NT2/D1 (cell line): Measurements from ENCODE around the gene PLAC9.
"Not testable (repeated sequence)": the region's sequence is repeated elsewhere in the genome, so short reads cannot be mapped to it uniquely, and the experiment has no call there.

ENCODE experiments used
- DNase-seq: peaks from one replicate; pipeline ENCODE4 v3.0.0-alpha.2; 2011; ENCODE audit warnings: low read depth, low spot score
- H3K27me3 ChIP-seq: 2 replicates; pipeline ENCODE4 v1.6.0; 2011; ENCODE audit warnings: mild to moderate bottlenecking; ENCODE audit not compliant: insufficient read length, insufficient read depth
- H3K36me3 ChIP-seq: 2 replicates; pipeline ENCODE4 v1.6.1; 2011; ENCODE audit warnings: mild to moderate bottlenecking, low read length, mixed read lengths; ENCODE audit not compliant: insufficient read depth, insufficient read length
- H3K4me1 ChIP-seq: 2 replicates; pipeline ENCODE4 v1.5.1; 2011; ENCODE audit not compliant: insufficient read depth, insufficient read length
- H3K4me3 ChIP-seq: 2 replicates; pipeline ENCODE4 v1.5.1; 2011; ENCODE audit warnings: low read depth; ENCODE audit not compliant: insufficient read length
- H3K9ac ChIP-seq: 2 replicates; pipeline ENCODE4 v1.6.0; 2011; ENCODE audit warnings: low read depth; ENCODE audit not compliant: insufficient read length
- H3K9me3 ChIP-seq: 2 replicates; pipeline ENCODE4 v1.5.1; 2011; ENCODE audit warnings: mild to moderate bottlenecking, low read length; ENCODE audit not compliant: insufficient read depth
- SUZ12 ChIP-seq: IDR thresholded peaks from 2 replicates; pipeline ENCODE4 v1.6.1; 2011; ENCODE audit not compliant: insufficient read length, insufficient read depth; ENCODE audit errors: extremely low read depth
- YY1 ChIP-seq: IDR thresholded peaks from 2 replicates; pipeline ENCODE4 v1.6.1; 2011; ENCODE audit not compliant: insufficient read length, insufficient read depth
- ZNF274 ChIP-seq: IDR thresholded peaks from 2 replicates; pipeline ENCODE4 v1.6.1; 2011; ENCODE audit warnings: mild to moderate bottlenecking, low read depth, low read length

The PLAC9 gene

GRCh38 chr10:80141696-80142460 lies 9.3 kb downstream of the PLAC9 start:
- Histone ChIP-seq H3K27me3 (no peaks in the 10 kb centered on the region), H3K9ac (no peak overlapping the region), H3K9me3 (no peaks in the 10 kb centered on the region), H3K4me1 (peaks cover 2% of the 10 kb centered on the region), H3K4me3 (no peak overlapping the region), H3K36me3 (no peaks in the 10 kb centered on the region)
- TF ChIP-seq YY1 (no peak), ZNF274 (no peak)
- DNase-seq: no peak

DNA sequence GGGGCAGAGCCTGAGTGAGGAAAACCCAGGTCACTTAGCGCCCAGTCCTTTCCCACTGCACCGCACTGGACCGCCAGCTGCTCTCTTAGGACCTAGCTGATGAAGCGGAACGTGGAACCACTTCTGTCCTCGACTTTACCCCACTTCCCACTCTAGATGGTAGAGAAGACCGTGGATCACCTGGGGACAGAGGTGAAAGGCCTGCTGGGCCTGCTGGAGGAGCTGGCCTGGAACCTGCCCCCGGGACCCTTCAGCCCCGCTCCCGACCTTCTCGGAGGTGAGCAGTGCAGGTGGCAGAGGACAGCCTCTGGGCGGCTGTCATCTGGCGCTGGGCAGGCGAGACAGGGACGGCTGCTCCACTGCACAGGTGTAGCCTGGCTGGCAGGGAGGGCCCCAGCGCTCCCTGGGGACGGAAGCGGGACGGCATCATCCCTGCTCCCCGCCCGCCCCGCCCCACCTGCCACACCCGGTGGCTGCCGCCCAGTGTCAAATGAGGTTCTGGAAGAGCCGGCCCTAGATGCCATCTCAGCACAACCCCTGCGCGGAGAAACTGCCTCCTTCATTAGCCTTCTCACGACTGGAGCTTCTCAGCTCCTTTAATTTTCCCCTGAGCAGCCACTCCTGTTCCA lies 11.7 kb downstream of the PLAC9 start:
- Histone ChIP-seq H3K27me3 (no peaks in the 10 kb centered on the region), H3K9me3 (no peaks in the 10 kb centered on the region), H3K9ac (no peak overlapping the region), H3K36me3 (no peaks in the 10 kb centered on the region), H3K4me1 (peaks cover 2% of the 10 kb centered on the region), H3K4me3 (no peak overlapping the region)
- no peak for TF ChIP-seq ZNF274
- TF ChIP-seq SUZ12: no peak
- TF ChIP-seq YY1: no peak
- DNase-seq: no peak

DNA sequence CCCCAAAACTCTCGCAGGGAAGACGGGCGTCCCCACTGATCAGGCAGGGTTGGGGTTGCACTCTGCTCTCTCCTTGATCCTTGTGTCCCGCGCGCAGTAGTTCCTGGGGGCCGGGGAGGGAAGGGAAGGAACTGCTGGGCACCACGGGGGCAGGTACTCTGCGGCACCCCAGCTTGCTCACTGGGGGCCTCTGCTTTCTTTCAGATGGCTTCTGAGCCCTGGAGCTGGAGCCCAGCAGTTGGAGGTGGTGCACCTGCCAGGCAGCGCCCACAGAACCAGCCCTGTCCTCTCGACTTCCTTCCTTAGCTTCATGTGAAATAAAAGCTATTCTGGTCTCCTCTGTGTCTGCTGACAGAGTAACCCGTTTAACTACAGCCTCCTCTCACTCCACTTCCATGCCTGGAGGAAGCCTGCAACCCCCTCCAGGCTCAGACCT lies 12.2 kb downstream of the PLAC9 start:
- no peaks in the 10 kb centered on the region for H3K9me3 ChIP-seq
- no peaks in the 10 kb centered on the region for H3K36me3 ChIP-seq
- H3K4me1 ChIP-seq: peaks cover 2% of the 10 kb centered on the region
- no peak overlapping the region for H3K4me3 ChIP-seq
- no peaks in the 10 kb centered on the region for H3K27me3 ChIP-seq
- DNase-seq: no peak
- no peak for TF ChIP-seq ZNF274
- TF ChIP-seq YY1: no peak
- TF ChIP-seq SUZ12: no peak
- no peak overlapping the region for H3K9ac ChIP-seq

DNA sequence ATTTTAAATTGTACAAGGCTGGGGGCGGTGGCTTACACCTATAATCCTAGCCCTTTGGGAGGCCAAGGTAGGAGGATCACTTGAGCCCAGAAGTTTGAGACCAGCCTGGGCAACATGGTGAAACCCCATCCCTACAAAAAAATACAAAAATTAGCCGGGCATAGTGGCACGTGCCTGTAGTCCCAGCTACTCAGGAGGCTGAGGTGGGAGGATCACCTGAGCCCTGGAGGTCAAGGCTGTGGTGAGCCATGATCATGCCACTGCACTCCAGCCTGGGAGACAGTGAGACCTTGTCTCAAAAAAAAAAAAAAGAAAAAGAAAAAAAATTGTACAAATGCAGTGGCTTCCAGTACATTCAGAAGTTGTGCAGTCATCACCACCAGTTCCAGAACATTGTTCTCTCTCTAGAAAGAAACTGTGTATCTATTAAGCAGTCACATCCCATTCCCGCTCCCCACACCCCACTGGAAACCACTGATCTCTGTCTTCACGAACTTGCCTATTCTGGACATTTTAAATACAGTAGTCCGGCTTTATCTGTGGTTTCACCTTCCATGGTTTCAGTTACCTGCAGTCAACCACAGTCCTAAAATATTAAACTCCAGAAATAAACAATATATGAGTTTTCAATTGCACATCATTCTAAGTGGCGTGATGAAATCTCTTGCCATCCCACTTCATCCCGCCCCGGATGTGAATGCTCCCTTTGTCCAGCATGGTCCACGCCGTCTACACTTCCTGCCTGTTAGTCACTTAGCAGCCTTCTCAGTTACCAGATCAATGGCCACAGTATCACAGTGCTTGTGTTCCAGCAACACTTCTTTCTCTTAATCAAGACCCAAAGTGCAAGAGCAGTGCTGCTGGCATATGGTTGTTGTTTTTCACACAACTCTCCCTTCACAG lies 13.1 kb downstream of the PLAC9 start:
- not testable (repeated sequence) for H3K4me1 ChIP-seq, H3K4me3 ChIP-seq, DNase-seq, H3K36me3 ChIP-seq, H3K9me3 ChIP-seq, H3K9ac ChIP-seq, H3K27me3 ChIP-seq

- TF ChIP-seq ZNF274 (no peak), SUZ12 (no peak), YY1 (no peak)
- peaks cover 2% of the 10 kb centered on the region for H3K4me1 ChIP-seq
- H3K9ac ChIP-seq: no peak overlapping the region
- no peak overlapping the region for H3K4me3 ChIP-seq
- H3K27me3 ChIP-seq: no peaks in the 10 kb centered on the region
- H3K36me3 ChIP-seq: peaks cover 3% of the 10 kb centered on the region
- no peak for DNase-seq
- no peaks in the 10 kb centered on the region for H3K9me3 ChIP-seq
These were observed 14.4 kb downstream of the PLAC9 start for GRCh38 chr10:80146918-80147317.

GRCh38 chr10:80148166-80148805 lies 15.8 kb downstream of the PLAC9 start:
- H3K4me3 ChIP-seq: no peak overlapping the region
- no peak overlapping the region for H3K9ac ChIP-seq
- no peak for DNase-seq
- H3K27me3 ChIP-seq: no peaks in the 10 kb centered on the region
- TF ChIP-seq YY1 (no peak), ZNF274 (no peak)
- no peaks in the 10 kb centered on the region for H3K9me3 ChIP-seq
- H3K4me1 ChIP-seq: no peaks in the 10 kb centered on the region
- H3K36me3 ChIP-seq: peaks cover 15% of the 10 kb centered on the region

DNA sequence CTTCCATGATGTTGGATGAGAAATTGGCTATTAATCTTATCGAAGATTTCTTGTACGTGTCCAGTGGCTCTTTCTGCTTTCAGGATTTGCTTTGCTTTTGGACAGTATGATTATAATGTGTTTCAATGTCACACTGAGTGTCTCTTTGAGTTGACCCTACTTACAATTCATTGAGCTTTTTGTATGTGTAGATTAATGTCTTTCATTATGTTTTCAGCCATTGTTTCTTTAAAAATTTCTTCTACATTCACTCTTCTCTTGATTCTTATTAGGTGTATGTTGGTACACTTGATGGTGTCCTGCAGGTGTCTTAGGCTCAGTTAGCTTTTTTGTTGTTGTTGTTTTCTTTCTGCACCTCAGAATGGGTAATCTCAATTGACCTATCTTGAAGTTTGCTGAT lies 16.6 kb downstream of the PLAC9 start:
- H3K9ac ChIP-seq: no peak overlapping the region
- H3K36me3 ChIP-seq: peaks cover 22% of the 10 kb centered on the region
- DNase-seq: no peak
- TF ChIP-seq ZNF274 (no peak), SUZ12 (no peak)
- H3K4me1 ChIP-seq: no peaks in the 10 kb centered on the region
- no peaks in the 10 kb centered on the region for H3K9me3 ChIP-seq
- H3K27me3 ChIP-seq: no peaks in the 10 kb centered on the region
- no peak overlapping the region for H3K4me3 ChIP-seq
